ENCODE measurements around the gene SNAI3. TPM values are rescaled to one million over a fixed set of nuclear protein-coding genes. Genes with fewer than 3 reads are reported as not detected.

Gene SNAI3
- total RNA-seq, 1 experiment from 2014 or later: not detected

GRCh38 chr16:88665570-88665969 is 20.7 kb downstream of the SNAI3 start:
- Histone ChIP-seq H3K36me3 (ENCODE audit: control insufficient read depth, insufficient read depth, low read length) (no peaks in the 10 kb centered on the region; the same call in 1 of the 2 replicates), H3K4me1 (ENCODE audit: control insufficient read depth, insufficient read depth, low read length) (peaks cover 5% of the 10 kb centered on the region; the same call in 1 of the 2 replicates), H3K27ac (ENCODE audit: low read length) (no peak overlapping the region), H3K27me3 (ENCODE audit: control insufficient read depth, insufficient read depth, low read length) (no peaks in the 10 kb centered on the region), H3K9me3 (ENCODE audit: control insufficient read depth, insufficient read depth, low read depth, low read length) (no peaks in the 10 kb centered on the region), H3K4me3 (ENCODE audit: low read depth in 2 of 2, low read length in 2 of 2) (no peak overlapping the region)
- DNase-seq (ENCODE audit: low read depth, low spot score) (no peak), ATAC-seq (no peak)
- CTCF ChIA-PET: interaction anchor here (0.5 kb wide), 1 partner anchor 14 kb away, joined by 3 read pairs; no protein-coding TSS in a partner anchor
- POLR2A ChIA-PET: no interaction called here
- no peak for TF ChIP-seq TCF7L2 (IDR thresholded peaks at IDR 0.05; ENCODE audit: low read depth, low read length)
- TF ChIP-seq REST (IDR thresholded peaks at IDR 0.05; ENCODE audit: insufficient read depth in 1 of 2, low read depth in 2 of 2, low read length in 1 of 2): no peak
- TF ChIP-seq POLR2AphosphoS5 (IDR thresholded peaks at IDR 0.05; ENCODE audit: low read depth, low read length): no peak
- TF ChIP-seq, protein P1, sequence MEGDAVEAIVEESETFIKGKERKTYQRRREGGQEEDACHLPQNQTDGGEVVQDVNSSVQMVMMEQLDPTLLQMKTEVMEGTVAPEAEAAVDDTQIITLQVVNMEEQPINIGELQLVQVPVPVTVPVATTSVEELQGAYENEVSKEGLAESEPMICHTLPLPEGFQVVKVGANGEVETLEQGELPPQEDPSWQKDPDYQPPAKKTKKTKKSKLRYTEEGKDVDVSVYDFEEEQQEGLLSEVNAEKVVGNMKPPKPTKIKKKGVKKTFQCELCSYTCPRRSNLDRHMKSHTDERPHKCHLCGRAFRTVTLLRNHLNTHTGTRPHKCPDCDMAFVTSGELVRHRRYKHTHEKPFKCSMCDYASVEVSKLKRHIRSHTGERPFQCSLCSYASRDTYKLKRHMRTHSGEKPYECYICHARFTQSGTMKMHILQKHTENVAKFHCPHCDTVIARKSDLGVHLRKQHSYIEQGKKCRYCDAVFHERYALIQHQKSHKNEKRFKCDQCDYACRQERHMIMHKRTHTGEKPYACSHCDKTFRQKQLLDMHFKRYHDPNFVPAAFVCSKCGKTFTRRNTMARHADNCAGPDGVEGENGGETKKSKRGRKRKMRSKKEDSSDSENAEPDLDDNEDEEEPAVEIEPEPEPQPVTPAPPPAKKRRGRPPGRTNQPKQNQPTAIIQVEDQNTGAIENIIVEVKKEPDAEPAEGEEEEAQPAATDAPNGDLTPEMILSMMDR (IDR thresholded peaks at IDR 0.05): no peak
- TF ChIP-seq SIN3A (IDR thresholded peaks at IDR 0.05; ENCODE audit: borderline replicate concordance, insufficient read depth, low read depth, low read length): no peak
- in situ Hi-C loops (cut with HindIII; ENCODE audit: low pct_unique_long_range_greater_than_20kb, low sequenced_read_pairs): no loop called here
- intact Hi-C loops (cut with micrococcal nuclease; ENCODE audit: unreplicated experiment): no loop called here
- BruUV-seq (replicated peaks): no TSS peak

- intact Hi-C loops (cut with micrococcal nuclease; ENCODE audit: unreplicated experiment): no loop called here
- POLR2A ChIA-PET: no interaction called here
Measured at GRCh38 chr16:88665148-88665547, 21.2 kb downstream of the SNAI3 start.

More at GRCh38 chr16:88665148-88665547, 21.2 kb downstream of the SNAI3 start:
- Histone ChIP-seq H3K27ac (ENCODE audit: low read length) (no peak overlapping the region), H3K9me3 (ENCODE audit: control insufficient read depth, insufficient read depth, low read depth, low read length) (no peaks in the 10 kb centered on the region), H3K27me3 (ENCODE audit: control insufficient read depth, insufficient read depth, low read length) (no peaks in the 10 kb centered on the region), H3K4me3 (ENCODE audit: low read depth in 2 of 2, low read length in 2 of 2) (no peak overlapping the region), H3K36me3 (ENCODE audit: control insufficient read depth, insufficient read depth, low read length) (no peaks in the 10 kb centered on the region; the same call in 1 of the 2 replicates), H3K4me1 (ENCODE audit: control insufficient read depth, insufficient read depth, low read length) (peaks cover 5% of the 10 kb centered on the region; the same call in 1 of the 2 replicates)
- TF ChIP-seq TCF7L2 (IDR thresholded peaks at IDR 0.05; ENCODE audit: low read depth, low read length): no peak
- TF ChIP-seq SIN3A (IDR thresholded peaks at IDR 0.05; ENCODE audit: borderline replicate concordance, insufficient read depth, low read depth, low read length): no peak
- TF ChIP-seq POLR2AphosphoS5 (IDR thresholded peaks at IDR 0.05; ENCODE audit: low read depth, low read length): no peak
- TF ChIP-seq, protein P1 (IDR thresholded peaks at IDR 0.05): no peak
- TF ChIP-seq REST (IDR thresholded peaks at IDR 0.05; ENCODE audit: insufficient read depth in 1 of 2, low read depth in 2 of 2, low read length in 1 of 2): no peak
- CTCF ChIA-PET: interaction anchor here (0.7 kb wide), 1 partner anchor 9 kb away, joined by 13 read pairs; no protein-coding TSS in a partner anchor
- BruUV-seq (replicated peaks): no TSS peak
- in situ Hi-C loops (cut with HindIII; ENCODE audit: low pct_unique_long_range_greater_than_20kb, low sequenced_read_pairs): no loop called here
- DNase-seq (ENCODE audit: low read depth, low spot score): no peak
- no peak for ATAC-seq
